ENCODE measurements around the gene OST4. TPM values are rescaled to one million over a fixed set of nuclear protein-coding genes. Genes with fewer than 3 reads are reported as not detected.
"Not testable (repeated sequence)": the region's sequence is repeated elsewhere in the genome, so short reads cannot be mapped to it uniquely, and the experiment has no call there.

OST4 gene
- total and polyA plus RNA-seq, 10 of the 15 experiments (the other 5 are each of a cell fraction or from before 2014, with no cell fraction given) = 270 to 1,543 (median 523) TPM

GRCh38 chr2:27076323-27076722 lies 4.9 kb upstream of the OST4 start (continued):
- TF ChIP-seq RCOR1 (conservative IDR thresholded peaks at IDR 0.05; ENCODE audit: low read depth, low read length) = no peak

- H3K79me2 ChIP-seq (ENCODE audit: control insufficient read depth, insufficient read depth, low read length); intact Hi-C loops (cut with micrococcal nuclease; ENCODE audit: unreplicated experiment); H4K20me1 ChIP-seq (ENCODE audit: control insufficient read depth, insufficient read depth); ATAC-seq; in situ Hi-C loops (cut with MboI); H3K27me3 ChIP-seq (replicated peaks in 1 of 2; ENCODE audit: control insufficient read depth in 2 of 2, insufficient read depth in 2 of 2, low read length in 1 of 2); BruUV-seq (replicated peaks); H3K9ac ChIP-seq (ENCODE audit: control insufficient read depth, insufficient read depth, low read length); FAIRE-seq; H3K36me3 ChIP-seq (ENCODE audit: control insufficient read depth in 2 of 2, insufficient read depth in 2 of 2, low read length in 1 of 2); H3K9me3 ChIP-seq (replicated peaks; ENCODE audit: control insufficient read depth, insufficient read depth, low read length); SMC1A ChIA-PET (ENCODE audit: uncharacterized antibody, unreplicated experiment); DNase-seq (ENCODE audit: low read depth, low spot score): not testable (repeated sequence)
- H3K4me2 ChIP-seq (ENCODE audit: control insufficient read depth, insufficient read depth) = peak overlapping the region; percentile 61
- ChIA-PET CTCF (interaction anchor here (1.0 to 2.4 kb wide), 3 partner anchors 8 to 24 kb away, joined by 4 to 12 read pairs (median 8); partner anchors contain the start of genes AGBL5 and KHK), RAD21 (ENCODE audit: unreplicated experiment) (interaction anchor here (0.7 kb wide), 2 partner anchors 11 to 24 kb away, joined by 3 to 4 read pairs; partner anchors contain the start of gene AGBL5), POLR2A (interaction anchor here (12.2 kb wide), 1 partner anchor 22 kb away, joined by 139 read pairs; the partner anchor contains the start of gene AGBL5)
- peak overlapping the region; percentile 31 for H3K4me3 ChIP-seq
- peak overlapping the region; percentile 74 for H3K27ac ChIP-seq (ENCODE audit: control insufficient read depth, insufficient read depth)
- WGBS (ENCODE audit: insufficient coverage, insufficient replicate concordance, low lambda C conversion rate, missing lambda C conversion rate) = 47% methylated on average over 6 of the region's 6 CpGs
- TF ChIP-seq RUNX3 (IDR thresholded peaks at IDR 0.05; ENCODE audit: low read length) (0 out of 2 replicates have a peak, but pooled peaks have one; percentile 8), PAX5 (IDR thresholded peaks at IDR 0.05; ENCODE audit: borderline replicate concordance, low read depth, low read length) (peak; percentile 57; the same call in 1 of the 2 replicates), NBN (IDR thresholded peaks at IDR 0.05) (peak; percentile 21; the same call in 1 of the 2 replicates), BHLHE40 (IDR thresholded peaks at IDR 0.05; ENCODE audit: borderline replicate concordance in 1 of 2, low read depth in 2 of 2, low read length in 1 of 2) (0 out of 4 replicates have a peak, but pooled peaks of 1 of the 2 experiments have one; percentile 11)
- H3K4me1 ChIP-seq (ENCODE audit: control insufficient read depth, insufficient read depth, low read length) = peaks cover 35% of the 10 kb centered on the region
- H2AFZ ChIP-seq (ENCODE audit: control insufficient read depth, low read depth, low read length) = peak overlapping the region; percentile 31; the same call in 1 of the 2 replicates
Observed at GRCh38 chr2:27075566-27075871, 4.1 kb upstream of the OST4 start.
